Anterior cingulate cortex (tissue), 58 donors: Measurements from ENCODE around the gene SYT2.
"Not testable (repeated sequence)": the region's sequence is repeated elsewhere in the genome, so short reads cannot be mapped to it uniquely, and the experiment has no call there.

Experiments
- DNase-seq, 58 donors: peaks; one replicate each; lab custom pipeline; 2025; lab: John Stamatoyannopoulos, UW

SYT2 gene

GRCh38 chr1:202556037-202556436 lies 154.2 kb downstream of the SYT2 start:
- DNase-seq: not testable (repeated sequence)

- DNase-seq: not testable (repeated sequence)
These were observed 155.6 kb downstream of the SYT2 start for GRCh38 chr1:202554619-202555018.

GRCh38 chr1:202553560-202554038 lies 156.7 kb downstream of the SYT2 start:
- DNase-seq: peak in 1 of 58 donors; percentile 19

GRCh38 chr1:202553078-202553477 lies 157.2 kb downstream of the SYT2 start:
- not testable (repeated sequence) for DNase-seq

GRCh38 chr1:202552615-202553014 lies 157.6 kb downstream of the SYT2 start:
- DNase-seq: not testable (repeated sequence)

DNA sequence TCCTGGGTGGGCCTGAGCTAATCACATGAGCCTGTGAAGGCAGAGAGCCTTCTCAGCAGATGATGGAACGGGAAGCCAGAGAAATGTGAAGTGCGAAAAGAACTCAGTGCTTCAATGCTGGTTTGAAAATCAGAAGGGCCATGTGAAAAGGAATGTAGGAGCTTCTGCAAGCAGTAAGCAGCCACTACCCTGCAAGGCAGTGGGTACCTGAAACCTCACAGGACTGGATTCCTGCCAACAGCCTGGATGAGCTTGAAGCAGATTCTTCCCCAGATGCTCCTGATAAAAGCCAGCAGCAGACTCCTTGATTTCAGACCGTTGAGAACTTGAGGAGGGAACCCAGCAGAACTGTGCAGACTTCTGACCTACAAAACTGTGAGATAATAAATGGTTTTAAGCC lies 158.6 kb downstream of the SYT2 start:
- peak in 1 of 58 donors; percentile 2 for DNase-seq

DNA sequence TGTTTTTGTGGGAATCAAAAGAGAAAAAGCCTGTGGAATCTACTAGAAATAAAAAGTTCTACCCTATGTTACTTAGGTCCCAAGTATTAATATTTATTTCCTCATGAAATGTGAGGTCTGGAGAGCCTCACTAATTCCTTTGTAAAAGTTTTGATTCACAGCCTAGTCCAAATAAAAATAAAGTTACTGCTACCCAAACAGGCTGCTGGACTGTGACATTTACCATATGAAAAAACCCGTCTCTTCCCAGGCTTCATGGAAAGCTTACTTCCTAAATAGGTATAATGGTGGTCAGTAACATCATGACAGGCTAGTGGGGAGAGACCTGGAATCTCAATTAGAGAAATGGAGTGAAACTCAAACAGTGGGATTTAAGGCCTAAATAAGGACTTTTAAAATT lies 160.2 kb downstream of the SYT2 start:
- not testable (repeated sequence) for DNase-seq

GRCh38 chr1:202547215-202547614 lies 163.0 kb downstream of the SYT2 start:
- no peak for DNase-seq

GRCh38 chr1:202546796-202547195 lies 163.5 kb downstream of the SYT2 start:
- not testable (repeated sequence) for DNase-seq

- DNase-seq: not testable (repeated sequence)
These were observed 163.9 kb downstream of the SYT2 start for GRCh38 chr1:202546377-202546776.

DNA sequence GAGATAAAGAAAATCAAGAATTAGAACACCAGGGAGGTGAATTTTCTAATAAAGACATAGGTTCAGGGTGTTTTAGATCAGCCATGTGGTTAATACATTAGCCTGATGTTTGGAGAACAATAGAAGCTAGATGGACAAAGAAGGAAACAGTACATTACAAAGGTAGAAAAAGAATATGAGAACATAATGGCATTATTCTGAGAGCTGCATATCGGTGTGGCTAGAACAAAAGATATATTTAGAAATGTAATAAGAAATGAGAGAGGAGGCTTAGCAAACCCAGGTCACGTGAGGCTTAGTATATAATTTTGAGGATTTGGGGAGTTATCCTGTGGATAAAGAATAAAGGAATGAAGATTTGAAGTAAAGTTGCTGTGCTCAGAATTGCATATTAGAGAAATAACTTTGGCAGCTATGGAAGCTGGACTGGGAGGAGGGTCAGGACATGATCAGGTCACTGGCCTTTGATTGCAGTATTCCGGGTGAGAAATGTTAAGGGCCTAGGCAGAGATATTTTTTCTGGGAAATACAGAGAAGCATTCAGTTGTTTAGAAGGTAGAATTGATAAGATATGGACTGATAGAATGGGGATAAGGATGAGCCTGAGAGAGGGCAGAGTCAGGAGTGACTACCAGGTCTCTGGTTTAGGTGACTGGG lies 164.5 kb downstream of the SYT2 start:
- DNase-seq: not testable (repeated sequence)

DNA sequence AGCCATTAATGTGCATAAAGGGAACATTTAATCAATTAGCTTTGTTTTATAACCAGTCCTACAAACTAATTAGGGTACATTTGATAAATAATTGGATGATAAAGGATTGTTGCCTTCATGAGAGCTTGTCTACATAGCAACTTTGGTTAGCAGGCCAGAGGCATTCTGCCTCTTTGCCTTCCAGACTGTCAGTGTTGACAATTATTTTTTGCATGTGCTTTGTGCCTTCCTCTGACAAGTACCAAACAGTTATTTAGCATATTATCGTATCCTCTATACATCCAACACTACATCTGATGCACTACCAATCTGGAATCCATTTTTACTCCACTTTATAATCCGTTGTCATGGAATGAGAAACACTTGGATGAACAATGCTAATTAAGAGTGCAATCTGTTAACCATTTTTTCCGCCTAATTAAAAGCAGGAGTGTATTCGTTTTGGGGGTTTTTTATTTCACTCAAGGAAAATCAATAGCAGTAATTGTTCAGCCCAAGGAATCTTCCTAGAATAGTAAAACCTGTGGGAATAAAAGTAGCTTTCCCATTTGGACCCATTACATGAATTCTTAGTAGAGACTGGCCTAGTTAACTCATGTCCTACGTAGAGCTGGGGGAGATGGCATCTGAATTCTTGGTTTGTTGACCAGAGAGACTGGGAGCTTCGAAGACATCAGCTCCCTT lies 165.3 kb downstream of the SYT2 start:
- not testable (repeated sequence) for DNase-seq

DNA sequence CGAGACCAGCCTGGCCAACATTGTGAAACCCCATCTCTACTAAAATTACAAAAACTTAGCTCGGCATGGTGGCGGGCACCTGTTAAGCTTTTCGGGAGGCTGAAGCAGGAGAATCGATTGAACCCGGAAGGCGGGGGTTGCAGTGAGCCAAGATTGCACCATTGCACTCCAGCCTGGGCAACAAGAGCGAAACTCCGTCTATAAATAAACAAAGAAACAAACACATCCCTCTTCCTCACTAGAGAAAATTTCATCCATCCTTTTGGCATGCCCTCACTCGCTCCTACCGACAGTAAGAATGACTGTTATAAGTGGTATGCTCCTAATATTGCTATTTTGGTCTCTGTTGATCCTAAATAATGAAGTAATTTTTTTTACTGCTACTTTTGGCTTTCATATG lies 166.7 kb downstream of the SYT2 start:
- not testable (repeated sequence) for DNase-seq

DNA sequence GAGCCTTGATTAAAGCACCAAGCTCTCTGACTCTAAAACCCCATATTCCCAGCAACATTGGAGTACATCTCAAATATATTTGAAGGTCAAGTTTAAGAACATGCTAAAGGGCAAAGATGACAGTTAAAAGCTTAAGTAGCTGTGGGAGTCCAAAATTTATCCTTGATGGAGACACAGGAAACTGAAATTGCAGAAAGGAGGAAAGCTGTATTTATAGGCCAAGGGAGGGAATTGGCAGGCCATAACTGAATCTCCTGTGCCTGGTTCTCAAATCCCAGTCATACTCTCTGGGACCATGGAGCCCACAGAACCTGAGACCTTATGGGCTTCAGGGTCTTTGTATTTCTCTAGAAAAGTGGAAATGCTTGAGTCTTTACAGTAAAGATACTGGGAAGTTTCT lies 167.8 kb downstream of the SYT2 start:
- DNase-seq: not testable (repeated sequence)

DNA sequence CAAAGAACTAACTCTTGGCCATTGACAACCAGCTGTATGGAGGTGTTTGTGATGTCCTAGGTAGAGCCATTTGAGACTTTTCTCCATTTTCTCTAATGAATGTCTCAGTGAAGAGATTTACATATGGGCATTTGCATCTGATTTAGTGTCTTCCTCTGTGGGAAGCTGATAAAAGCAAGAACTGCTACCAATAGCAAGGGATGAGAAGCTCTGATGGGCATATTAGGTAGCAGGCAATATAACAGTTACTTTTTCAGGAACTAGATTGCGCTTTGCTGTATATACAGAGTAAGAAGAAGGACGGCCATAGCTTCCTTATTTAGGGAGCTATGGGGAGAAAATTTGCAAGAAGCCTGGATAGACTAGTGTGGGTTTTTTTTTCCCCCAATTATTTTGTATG lies 169.4 kb downstream of the SYT2 start:
- DNase-seq: not testable (repeated sequence)
